Hepatocyte (in vitro differentiated cells): ENCODE measurements around the gene USP20.

Source experiments
- EZH2 ChIP-seq: fragments of 200-600 bp; sonication (generic); IDR thresholded peaks from 2 replicates; pipeline ENCODE4 v1.6.1; 2016; ENCODE audit warnings: antibody characterized with exemption, mild to moderate bottlenecking, borderline replicate concordance
- EZH2phosphoT487 ChIP-seq: fragments of 200-600 bp; sonication (generic); IDR thresholded peaks from one replicate; pipeline ENCODE4 v1.6.1; 2018; ENCODE audit warnings: antibody characterized with exemption, mild to moderate bottlenecking, low read depth, moderate library complexity; ENCODE audit not compliant: unreplicated experiment, severe bottlenecking
- TF ChIP-seq, protein P1 (sequence below): fragments of 200-600 bp; sonication (generic); IDR thresholded peaks from 2 replicates; pipeline ENCODE4 v1.5.1; 2016; ENCODE audit warnings: antibody characterized with exemption, mild to moderate bottlenecking; ENCODE audit not compliant: poor library complexity

- TF ChIP-seq, protein P1, sequence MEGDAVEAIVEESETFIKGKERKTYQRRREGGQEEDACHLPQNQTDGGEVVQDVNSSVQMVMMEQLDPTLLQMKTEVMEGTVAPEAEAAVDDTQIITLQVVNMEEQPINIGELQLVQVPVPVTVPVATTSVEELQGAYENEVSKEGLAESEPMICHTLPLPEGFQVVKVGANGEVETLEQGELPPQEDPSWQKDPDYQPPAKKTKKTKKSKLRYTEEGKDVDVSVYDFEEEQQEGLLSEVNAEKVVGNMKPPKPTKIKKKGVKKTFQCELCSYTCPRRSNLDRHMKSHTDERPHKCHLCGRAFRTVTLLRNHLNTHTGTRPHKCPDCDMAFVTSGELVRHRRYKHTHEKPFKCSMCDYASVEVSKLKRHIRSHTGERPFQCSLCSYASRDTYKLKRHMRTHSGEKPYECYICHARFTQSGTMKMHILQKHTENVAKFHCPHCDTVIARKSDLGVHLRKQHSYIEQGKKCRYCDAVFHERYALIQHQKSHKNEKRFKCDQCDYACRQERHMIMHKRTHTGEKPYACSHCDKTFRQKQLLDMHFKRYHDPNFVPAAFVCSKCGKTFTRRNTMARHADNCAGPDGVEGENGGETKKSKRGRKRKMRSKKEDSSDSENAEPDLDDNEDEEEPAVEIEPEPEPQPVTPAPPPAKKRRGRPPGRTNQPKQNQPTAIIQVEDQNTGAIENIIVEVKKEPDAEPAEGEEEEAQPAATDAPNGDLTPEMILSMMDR, result no peak
- no peak for TF ChIP-seq EZH2
- TF ChIP-seq EZH2phosphoT487, result no peak
Measured at GRCh38 chr9:129876815-129877214, 41.6 kb downstream of the USP20 start.
